GM12872 (cell line): ENCODE data around the gene NT5DC2.

Source experiments
- TF ChIP-seq, protein P1 (sequence below): IDR thresholded peaks from 3 replicates; pipeline ENCODE4 v1.5.1; 2011; ENCODE audit warnings: low read depth, mild to moderate bottlenecking, low read length, moderate library complexity; ENCODE audit not compliant: insufficient read depth

NT5DC2 gene

DNA sequence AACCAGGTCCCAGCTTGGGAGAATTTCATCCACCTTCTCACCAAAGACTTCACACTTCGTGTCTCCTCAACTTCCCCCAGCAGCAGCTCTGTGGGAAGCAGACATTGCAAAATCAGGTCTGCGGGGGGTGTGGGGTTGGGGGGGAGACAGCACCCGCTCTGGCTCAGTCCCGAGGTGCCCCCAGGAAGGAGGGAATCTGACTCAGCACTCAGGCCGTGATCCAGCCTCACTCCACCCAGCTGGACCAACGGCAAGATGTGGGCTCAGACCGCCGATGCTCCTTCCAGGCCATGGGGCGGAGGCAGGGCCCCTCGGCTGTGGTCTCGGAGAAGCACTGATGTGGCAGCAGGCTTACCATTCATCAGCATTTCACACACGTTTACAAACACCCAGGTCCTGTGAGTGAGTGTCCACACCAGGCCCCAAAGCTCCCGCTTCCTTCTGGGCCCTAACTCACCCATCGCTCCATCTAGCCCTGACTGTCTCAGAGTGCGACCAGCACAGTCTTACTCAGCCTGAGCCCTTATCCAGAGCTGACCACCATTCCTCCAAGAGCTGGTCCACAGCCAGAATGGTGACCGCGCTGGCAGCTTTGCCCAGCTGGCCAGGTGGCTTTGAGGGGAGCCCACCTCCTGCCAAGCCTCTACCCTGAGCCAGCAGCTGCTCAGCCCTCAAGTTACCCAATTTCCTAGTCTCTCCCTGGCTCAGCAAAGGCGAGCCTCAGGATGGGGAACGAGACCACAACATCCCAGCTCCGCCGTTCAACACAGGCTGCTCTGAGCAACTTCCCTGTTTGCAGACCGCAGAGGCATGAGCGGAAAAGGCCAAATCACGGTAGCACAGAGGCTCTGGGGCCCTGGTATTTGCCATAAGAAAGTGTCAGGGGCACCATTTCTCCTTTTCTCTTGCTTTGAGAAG lies 35.3 kb downstream of the NT5DC2 start:
- TF ChIP-seq, protein P1, sequence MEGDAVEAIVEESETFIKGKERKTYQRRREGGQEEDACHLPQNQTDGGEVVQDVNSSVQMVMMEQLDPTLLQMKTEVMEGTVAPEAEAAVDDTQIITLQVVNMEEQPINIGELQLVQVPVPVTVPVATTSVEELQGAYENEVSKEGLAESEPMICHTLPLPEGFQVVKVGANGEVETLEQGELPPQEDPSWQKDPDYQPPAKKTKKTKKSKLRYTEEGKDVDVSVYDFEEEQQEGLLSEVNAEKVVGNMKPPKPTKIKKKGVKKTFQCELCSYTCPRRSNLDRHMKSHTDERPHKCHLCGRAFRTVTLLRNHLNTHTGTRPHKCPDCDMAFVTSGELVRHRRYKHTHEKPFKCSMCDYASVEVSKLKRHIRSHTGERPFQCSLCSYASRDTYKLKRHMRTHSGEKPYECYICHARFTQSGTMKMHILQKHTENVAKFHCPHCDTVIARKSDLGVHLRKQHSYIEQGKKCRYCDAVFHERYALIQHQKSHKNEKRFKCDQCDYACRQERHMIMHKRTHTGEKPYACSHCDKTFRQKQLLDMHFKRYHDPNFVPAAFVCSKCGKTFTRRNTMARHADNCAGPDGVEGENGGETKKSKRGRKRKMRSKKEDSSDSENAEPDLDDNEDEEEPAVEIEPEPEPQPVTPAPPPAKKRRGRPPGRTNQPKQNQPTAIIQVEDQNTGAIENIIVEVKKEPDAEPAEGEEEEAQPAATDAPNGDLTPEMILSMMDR = no peak

- TF ChIP-seq, protein P1 = no peak
Observed at GRCh38 chr3:52495777-52496602, 37.7 kb downstream of the NT5DC2 start.

DNA sequence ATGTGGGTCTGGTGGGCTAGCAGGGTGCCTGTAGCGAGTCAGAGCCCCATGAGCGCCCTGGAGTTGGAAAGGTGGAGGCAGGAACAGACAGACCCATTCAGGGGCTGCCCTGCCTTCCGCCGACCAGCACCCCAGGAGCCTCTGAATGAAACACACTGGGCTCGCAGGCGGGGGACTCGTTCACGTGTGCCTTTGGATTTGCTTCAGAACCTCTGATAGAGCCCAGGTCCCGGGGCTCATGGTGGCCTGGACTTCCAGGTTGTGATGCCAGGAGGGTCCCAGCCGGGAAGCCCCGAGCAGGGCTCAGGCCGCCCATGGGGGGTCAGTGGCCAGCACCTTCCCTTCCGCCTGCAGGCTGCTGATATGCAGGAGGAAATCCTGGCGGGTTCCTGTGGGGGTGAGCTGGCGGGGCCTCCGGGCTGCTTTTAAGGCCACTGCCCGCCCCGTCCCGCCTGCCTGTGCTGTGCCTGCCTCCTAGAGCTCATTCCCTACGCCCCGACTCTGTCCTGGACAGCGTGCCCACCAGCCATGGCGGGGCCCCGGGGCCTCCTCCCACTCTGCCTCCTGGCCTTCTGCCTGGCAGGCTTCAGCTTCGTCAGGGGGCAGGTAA lies 38.7 kb downstream of the NT5DC2 start, which contains the start of gene STAB1:
TSS of gene STAB1 (plus strand) at position 453 of the 610 bp plus-strand sequence. CDS start at position 529, 76 bp downstream.
- TF ChIP-seq, protein P1 = no peak

DNA sequence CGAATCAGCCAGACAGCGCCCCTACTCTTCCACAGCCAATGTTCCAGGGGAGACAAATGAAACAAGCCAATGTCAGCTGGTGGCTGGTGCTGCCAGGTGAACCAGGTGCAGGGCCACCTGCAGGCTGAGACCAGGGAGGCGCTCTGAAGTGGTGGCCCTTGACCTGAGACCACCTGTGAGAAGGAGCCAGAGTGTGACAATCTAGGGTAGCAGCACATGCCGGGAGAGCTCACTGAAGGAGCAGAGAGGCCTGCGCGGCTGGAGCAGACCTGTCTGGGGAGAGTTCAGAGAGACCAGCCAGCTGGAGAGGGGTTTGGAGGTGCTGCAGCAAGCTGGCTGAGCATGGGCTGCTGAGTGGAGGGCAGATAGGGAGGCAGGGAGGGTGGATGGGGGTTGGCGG lies 39.2 kb downstream of the NT5DC2 start:
- TF ChIP-seq, protein P1 = no peak

- TF ChIP-seq, protein P1 = no peak
Observed at GRCh38 chr3:52493232-52494017, 40.2 kb downstream of the NT5DC2 start.

DNA sequence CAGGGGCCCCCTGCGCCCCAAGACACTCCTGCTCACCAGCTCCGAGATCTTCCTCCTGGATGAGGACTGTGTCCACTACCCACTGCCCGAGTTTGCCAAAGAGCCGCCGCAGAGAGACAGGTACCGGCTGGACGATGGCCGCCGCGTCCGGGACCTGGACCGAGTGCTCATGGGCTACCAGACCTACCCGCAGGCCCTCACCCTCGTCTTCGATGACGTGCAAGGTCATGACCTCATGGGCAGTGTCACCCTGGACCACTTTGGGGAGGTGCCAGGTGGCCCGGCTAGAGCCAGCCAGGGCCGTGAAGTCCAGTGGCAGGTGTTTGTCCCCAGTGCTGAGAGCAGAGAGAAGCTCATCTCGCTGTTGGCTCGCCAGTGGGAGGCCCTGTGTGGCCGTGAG lies 41.6 kb downstream of the NT5DC2 start:
- TF ChIP-seq, protein P1 = no peak
